Gastroesophageal sphincter (tissue), 4 donors: ENCODE data around the gene PTCD1. TPM values are rescaled to one million over a fixed set of nuclear protein-coding genes. Genes with fewer than 3 reads are reported as not detected.
A peak's percentile ranks its signal among the peaks of the same experiment; 100 is the strongest.
"Not testable (repeated sequence)": the region's sequence is repeated elsewhere in the genome, so short reads cannot be mapped to it uniquely, and the experiment has no call there.

Experiments used
- ATAC-seq: fragments of 150-250 bp; one replicate; pipeline ENCODE4 v1.9.1; 2016; ENCODE audit warnings: mild to moderate bottlenecking, moderate library complexity
- H3K27ac ChIP-seq, 4 donors: fragments of 200-600 bp; sonication (generic) in 3 of 4; 1 replicate in 3 of 4; 2 replicates in 1 of 4; pipeline ENCODE4 v1.5.1; 2016 to 2019
- H3K27me3 ChIP-seq: fragments of 200-600 bp; sonication (generic); one replicate; pipeline ENCODE4 v1.5.1; 2019
- H3K36me3 ChIP-seq, 2 donors: fragments of 200-600 bp; sonication (generic); one replicate each; pipeline ENCODE4 v1.5.1; 2019; ENCODE audit warnings: control low read depth in 1 of 2
- H3K4me1 ChIP-seq, 3 donors: fragments of 200-600 bp; sonication (generic); 1 replicate in 2 of 3; 2 replicates in 1 of 3; pipeline ENCODE4 v1.5.1; 2016 to 2019; ENCODE audit warnings: control low read depth in 2 of 3
- H3K4me3 ChIP-seq, 2 donors: fragments of 200-600 bp; sonication (generic); one replicate each; pipeline ENCODE4 v1.5.1; 2019; ENCODE audit warnings: mild to moderate bottlenecking in 1 of 2, moderate library complexity in 1 of 2
- H3K9me3 ChIP-seq, 3 donors: fragments of 200-600 bp; sonication (generic); one replicate each; pipeline ENCODE4 v1.5.1; 2017 to 2019; ENCODE audit warnings: control low read depth in 2 of 3
- CTCF ChIP-seq, 4 experiments: fragments of 200-600 bp in 2 of 4; fragments of 450-650 bp in 2 of 4; sonication (generic) in 1 of 4; IDR thresholded peaks; one replicate each; pipeline ENCODE4 v1.5.1; 2017 to 2019; ENCODE audit warnings: antibody characterized with exemption in 4 of 4, mild to moderate bottlenecking in 2 of 4, moderate library complexity in 2 of 4
- EP300 ChIP-seq: sonication (generic); formaldehyde crosslinking; IDR thresholded peaks from one replicate; pipeline ENCODE4 v1.6.1; 2017; ENCODE audit warnings: antibody characterized with exemption, mild to moderate bottlenecking
- POLR2A ChIP-seq, 2 donors: fragments of 450-650 bp; IDR thresholded peaks; one replicate each; pipeline ENCODE4 v1.6.1; 2017; ENCODE audit warnings: antibody characterized with exemption in 2 of 2, mild to moderate bottlenecking in 2 of 2, moderate library complexity in 1 of 2
- POLR2AphosphoS5 ChIP-seq: sonication (generic); formaldehyde crosslinking; IDR thresholded peaks from one replicate; pipeline ENCODE4 v1.6.1; 2017; ENCODE audit warnings: antibody characterized with exemption
- WGBS, 2 donors: methylation state at CpG; one replicate each; pipeline ENCODE4 v1.1.5; 2018; ENCODE audit warnings: low coverage in 1 of 2; 5-methylcytosine and 5-hydroxymethylcytosine counted together
- total RNA-seq, 4 donors: library from RNA; depleted of rRNA; stranded (reverse); fragments of >200 nt; gene quantifications; one replicate each; pipeline ENCODE4 v1.1.0, GENCODE V29; 2016

The PTCD1 gene
- total RNA-seq, 4 donors from 2014 or later = 6.2 to 10.8 (median 7.3) TPM

- H3K4me3 ChIP-seq = peak overlapping the region in 1 of 2 donors; percentile 32
- peak; percentile 16 for ATAC-seq
- H3K27me3 ChIP-seq = no peaks in the 10 kb centered on the region
- peaks cover 0 to 23% of the 10 kb centered on the region in 2 donors for H3K36me3 ChIP-seq
- H3K27ac ChIP-seq = peak overlapping the region; percentile 13 to 87 (median 84)
- TF ChIP-seq CTCF (IDR thresholded peaks at IDR 0.05) (no peak), EP300 (no peak), POLR2AphosphoS5 (no peak), POLR2A (IDR thresholded peaks at IDR 0.05) (no peak)
- 15 to 43% methylated on average over 2 of the region's 12 CpGs for WGBS, 2 donors
- H3K9me3 ChIP-seq = no peaks in the 10 kb centered on the region
- peaks cover 0 to 52% (median 29%) of the 10 kb centered on the region in 3 donors for H3K4me1 ChIP-seq
Measured at GRCh38 chr7:99380032-99380822, 58.4 kb downstream of the PTCD1 start.

- not testable (repeated sequence) for H3K27me3 ChIP-seq, ATAC-seq, H3K9me3 ChIP-seq
- peaks cover 0 to 23% of the 10 kb centered on the region in 2 donors for H3K36me3 ChIP-seq
- 25 to 62% methylated on average over 2 to 6 of the region's 7 CpGs for WGBS, 2 donors
- H3K27ac ChIP-seq = peak overlapping the region; percentile 13 to 87 (median 84)
- H3K4me1 ChIP-seq = peaks cover 0 to 55% (median 29%) of the 10 kb centered on the region in 3 donors
- H3K4me3 ChIP-seq = peak overlapping the region in 1 of 2 donors; percentile 32
Measured at GRCh38 chr7:99379693-99380031, 58.9 kb downstream of the PTCD1 start.

- TF ChIP-seq POLR2AphosphoS5 = peak; percentile 35
- TF ChIP-seq CTCF (IDR thresholded peaks at IDR 0.05) = peak in 1 of 4 experiments; percentile 41
- TF ChIP-seq POLR2A (IDR thresholded peaks at IDR 0.05) = no peak
- no peak for TF ChIP-seq EP300
- 23 to 40% methylated on average over 3 to 6 of the region's 7 CpGs for WGBS, 2 donors
- H3K36me3 ChIP-seq = peaks cover 0 to 22% of the 10 kb centered on the region in 2 donors
- H3K4me1 ChIP-seq = peaks cover 0 to 60% (median 29%) of the 10 kb centered on the region in 3 donors
- no peaks in the 10 kb centered on the region for H3K27me3 ChIP-seq
- no peaks in the 10 kb centered on the region for H3K9me3 ChIP-seq
- H3K27ac ChIP-seq = peak overlapping the region; percentile 13 to 87 (median 84)
- peak; percentile 84 for ATAC-seq
- H3K4me3 ChIP-seq = peak overlapping the region in 1 of 2 donors; percentile 32
Measured at GRCh38 chr7:99379043-99379577, 59.5 kb downstream of the PTCD1 start.

GRCh38 chr7:99375070-99375807 is 63.4 kb downstream of the PTCD1 start:
- Histone ChIP-seq H3K4me3 (peak overlapping the region; percentile 59 to 93), H3K9me3 (no peaks in the 10 kb centered on the region), H3K4me1 (peaks cover 0 to 56% (median 13%) of the 10 kb centered on the region in 3 donors), H3K27ac (peak overlapping the region; percentile 11 to 92 (median 89)), H3K27me3 (no peaks in the 10 kb centered on the region), H3K36me3 (peaks cover 0 to 14% of the 10 kb centered on the region in 2 donors)
- WGBS, 2 donors = 59% methylated on average over 2 of the region's 58 CpGs; no CpG with 5 or more reads in 1 of the 2 donors
- peak; percentile 78 for ATAC-seq
- TF ChIP-seq POLR2AphosphoS5 (peak; percentile 59), POLR2A (IDR thresholded peaks at IDR 0.05) (peak; percentile 22 to 25), CTCF (IDR thresholded peaks at IDR 0.05) (no peak)
